Astrocyte of the cerebellum (primary cell): ENCODE results near the gene CEBPG.

Experiments used
- DNase-seq: peaks from one replicate; pipeline ENCODE4 v3.0.0-alpha.2; 2011; ENCODE audit warnings: low read depth
- H3K4me3 ChIP-seq: 2 replicates; pipeline ENCODE4 v1.5.1; 2011; ENCODE audit warnings: mild to moderate bottlenecking, low read depth, low read length, moderate library complexity
- in situ Hi-C: cut with HindIII; loops from 2 replicates; pipeline ENCODE4 v1.10.0; 2017; ENCODE audit warnings: low sequenced_read_pairs
- TF ChIP-seq, protein P1 (sequence below): IDR thresholded peaks from 2 replicates; pipeline ENCODE4 v1.5.1; 2012; ENCODE audit warnings: low read length, low read depth, moderate library complexity, mild to moderate bottlenecking; ENCODE audit errors: missing control alignments

Gene CEBPG

DNA sequence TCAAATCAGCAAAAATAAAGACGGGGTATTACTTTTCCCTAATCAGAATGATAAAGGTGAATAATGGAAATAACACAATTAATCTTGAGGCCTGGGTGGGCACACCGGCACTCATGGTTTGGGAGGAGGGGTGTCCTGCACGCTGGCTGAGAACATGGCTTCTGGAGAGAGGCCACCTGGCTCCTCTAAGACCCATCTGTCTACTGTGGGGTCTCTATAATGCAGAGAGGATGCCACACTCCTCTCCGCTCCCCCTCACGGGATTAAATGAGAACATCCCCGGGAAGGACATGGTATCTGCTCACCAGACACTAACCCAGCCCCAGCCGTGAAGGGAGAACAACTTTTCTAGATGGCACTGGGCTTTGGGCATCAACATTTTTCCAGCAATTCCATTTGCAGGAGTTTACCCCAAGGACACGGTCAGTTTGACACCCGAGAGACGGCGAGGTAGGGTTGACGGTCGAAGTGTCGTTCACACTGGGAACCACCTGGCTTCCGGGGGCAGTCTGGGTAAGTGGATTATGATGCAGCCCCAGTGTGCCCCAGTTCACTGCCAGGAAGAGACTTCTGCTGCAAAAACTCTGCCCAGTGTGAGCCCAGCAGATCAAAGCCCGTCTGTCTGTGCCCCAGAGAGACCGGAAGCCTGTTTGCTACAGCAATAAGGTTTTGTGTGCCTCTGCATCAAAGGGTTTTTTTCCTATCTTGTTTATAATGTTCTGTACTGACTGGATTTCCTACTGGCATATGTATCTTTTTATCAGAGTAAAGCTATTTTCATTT lies 56.6 kb downstream of the CEBPG start:
- in situ Hi-C loops, result no loop called here
- TF ChIP-seq, protein P1, sequence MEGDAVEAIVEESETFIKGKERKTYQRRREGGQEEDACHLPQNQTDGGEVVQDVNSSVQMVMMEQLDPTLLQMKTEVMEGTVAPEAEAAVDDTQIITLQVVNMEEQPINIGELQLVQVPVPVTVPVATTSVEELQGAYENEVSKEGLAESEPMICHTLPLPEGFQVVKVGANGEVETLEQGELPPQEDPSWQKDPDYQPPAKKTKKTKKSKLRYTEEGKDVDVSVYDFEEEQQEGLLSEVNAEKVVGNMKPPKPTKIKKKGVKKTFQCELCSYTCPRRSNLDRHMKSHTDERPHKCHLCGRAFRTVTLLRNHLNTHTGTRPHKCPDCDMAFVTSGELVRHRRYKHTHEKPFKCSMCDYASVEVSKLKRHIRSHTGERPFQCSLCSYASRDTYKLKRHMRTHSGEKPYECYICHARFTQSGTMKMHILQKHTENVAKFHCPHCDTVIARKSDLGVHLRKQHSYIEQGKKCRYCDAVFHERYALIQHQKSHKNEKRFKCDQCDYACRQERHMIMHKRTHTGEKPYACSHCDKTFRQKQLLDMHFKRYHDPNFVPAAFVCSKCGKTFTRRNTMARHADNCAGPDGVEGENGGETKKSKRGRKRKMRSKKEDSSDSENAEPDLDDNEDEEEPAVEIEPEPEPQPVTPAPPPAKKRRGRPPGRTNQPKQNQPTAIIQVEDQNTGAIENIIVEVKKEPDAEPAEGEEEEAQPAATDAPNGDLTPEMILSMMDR, result no peak
- DNase-seq, result no peak

DNA sequence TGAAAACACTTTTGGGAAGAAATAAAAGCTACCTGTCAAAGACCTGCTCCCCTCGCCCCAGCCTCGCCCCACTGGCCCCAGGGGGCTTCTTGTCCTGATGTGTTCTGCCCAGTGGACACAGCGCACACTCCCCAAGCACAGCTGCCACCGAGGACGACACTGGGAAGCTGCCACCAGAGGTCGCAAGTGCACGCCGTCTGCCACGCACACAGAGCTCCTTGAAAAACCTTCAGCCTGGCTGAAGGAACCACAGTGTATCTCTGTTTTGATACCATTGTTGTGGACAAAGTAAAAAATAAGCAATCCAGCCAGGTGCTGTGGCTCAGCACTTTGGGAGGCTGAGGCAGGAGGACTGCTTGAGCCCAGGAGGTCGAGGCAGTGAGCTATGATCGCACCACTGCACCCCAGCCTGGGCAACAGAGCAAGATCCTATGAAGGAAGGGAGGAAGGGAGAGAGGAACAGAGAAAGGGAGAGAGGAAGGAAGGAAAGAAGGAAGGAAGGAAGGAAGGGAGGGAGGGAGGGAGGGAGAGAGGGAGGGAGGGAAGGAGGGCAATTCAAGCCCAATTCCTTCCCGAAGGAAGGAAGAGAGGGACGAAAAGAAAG lies 57.3 kb downstream of the CEBPG start:
- in situ Hi-C loops, result no loop called here

More for the DNA sequence above, 56.6 kb downstream of the CEBPG start:
- H3K4me3 ChIP-seq, result no peak overlapping the region

DNA sequence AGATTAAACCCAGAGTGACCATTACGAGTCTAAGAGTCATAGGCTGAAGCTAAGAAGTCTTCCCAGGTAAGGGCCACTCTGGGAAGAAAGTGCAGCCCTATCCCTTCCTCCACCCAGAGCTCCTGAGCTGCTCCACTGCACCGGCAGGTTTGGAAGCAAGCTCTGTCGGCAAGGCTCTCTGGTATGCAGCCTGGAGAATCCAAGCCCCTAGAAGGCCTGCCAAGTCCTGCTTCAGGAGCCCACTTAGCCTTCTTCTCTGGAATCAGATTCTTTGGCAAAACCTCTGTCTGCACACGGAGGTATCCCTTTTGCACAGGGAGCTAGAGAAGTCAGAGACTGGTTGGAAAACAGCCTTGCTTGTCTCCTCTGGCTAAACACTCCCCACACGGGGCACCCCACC lies 58.5 kb downstream of the CEBPG start:
- TF ChIP-seq, protein P1, result no peak
- in situ Hi-C loops, result no loop called here

More for the DNA sequence above, 57.3 kb downstream of the CEBPG start:
- no peak overlapping the region for H3K4me3 ChIP-seq
- TF ChIP-seq, protein P1, result peak; percentile 86
- peak; percentile 52 for DNase-seq

More for the DNA sequence above, 58.5 kb downstream of the CEBPG start:
- DNase-seq, result peak; percentile 15
- no peak overlapping the region for H3K4me3 ChIP-seq
